K562 (cell line): ENCODE results near the gene XIRP1.

Source experiments
- CBFB ChIP-seq: sonication (generic); formaldehyde crosslinking; IDR thresholded peaks from 2 replicates; pipeline ENCODE4 v1.4.0; 2020; ENCODE audit warnings: mild to moderate bottlenecking, missing genetic modification reagents
- HSF4 ChIP-seq: fragments of 250-450 bp; sonication (Bioruptor Pico); IDR thresholded peaks from 2 replicates; pipeline ENCODE4 v2.1.2; 2022; ENCODE audit warnings: mild to moderate bottlenecking, moderate library complexity, borderline replicate concordance
- KHSRP ChIP-seq: fragments of 450-650 bp; IDR thresholded peaks from 2 replicates; pipeline ENCODE4 v1.6.1; 2017
- MTA3 ChIP-seq: fragments of 450-650 bp; formaldehyde crosslinking; IDR thresholded peaks from 2 replicates; pipeline ENCODE4 v1.6.1; 2017; ENCODE audit warnings: mild to moderate bottlenecking, borderline replicate concordance
- MYBL2 ChIP-seq, 2 experiments: fragments of 450-650 bp in 1 of 2; sonication (generic) in 1 of 2; formaldehyde crosslinking in 1 of 2; IDR thresholded peaks; 2 replicates each; pipeline versions ENCODE4 v1.6.1 to v1.8.1; 2017 to 2022; ENCODE audit warnings: borderline replicate concordance in 1 of 2, inconsistent platforms in 1 of 2, low read depth in 1 of 2, mild to moderate bottlenecking in 1 of 2, missing genetic modification reagents in 1 of 2, moderate library complexity in 1 of 2
- RCOR1 ChIP-seq, 2 experiments: IDR thresholded peaks; 2 replicates each; pipeline ENCODE4 v1.6.1; 2012; ENCODE audit warnings: low read depth in 2 of 2, low read length in 2 of 2, borderline replicate concordance in 1 of 2, improper control_type of control experiment in 1 of 2
- SIN3A ChIP-seq, 2 experiments: fragments of 150-350 bp in 1 of 2; IDR thresholded peaks; 2 replicates each; pipeline ENCODE4 v1.6.1; 2011 to 2016; ENCODE audit warnings: borderline replicate concordance in 2 of 2, low read depth in 2 of 2, low read length in 2 of 2, mild to moderate bottlenecking in 2 of 2, moderate library complexity in 2 of 2; ENCODE audit not compliant: control insufficient read depth in 1 of 2
- SMAD3 ChIP-seq: fragments of 450-650 bp; formaldehyde crosslinking; conservative IDR thresholded peaks from 2 replicates; pipeline ENCODE4 v1.4.0; 2020; ENCODE audit warnings: mild to moderate bottlenecking
- ZNF174 ChIP-seq: fragments of 250-450 bp; sonication (Bioruptor Pico); IDR thresholded peaks from 2 replicates; pipeline ENCODE4 v1.4.0; 2020; ENCODE audit warnings: mild to moderate bottlenecking
- ZNF79 ChIP-seq: fragments of 250-450 bp; sonication (Bioruptor Pico); IDR thresholded peaks from 2 replicates; pipeline ENCODE4 v1.4.0; 2020; ENCODE audit warnings: low read depth, mild to moderate bottlenecking, moderate library complexity
- TF ChIP-seq, protein P1 (sequence below), 2 experiments: fragments of 450-650 bp; formaldehyde crosslinking in 1 of 2; IDR thresholded peaks; 2 replicates each; pipeline versions ENCODE4 v1.4.0 to v1.6.1; 2014 to 2020; ENCODE audit warnings: mild to moderate bottlenecking in 2 of 2, borderline replicate concordance in 1 of 2, low read depth in 1 of 2
- TF ChIP-seq, protein P2 (sequence below), 3 experiments: IDR thresholded peaks in 2 of 3; conservative IDR thresholded peaks in 1 of 3; 2 replicates each; pipeline ENCODE4 v1.5.1; 2011 to 2012; ENCODE audit warnings: low read length in 3 of 3, mild to moderate bottlenecking in 3 of 3, control low read depth in 2 of 3, improper control_type of control experiment in 1 of 3, inconsistent platforms in 1 of 3, low read depth in 1 of 3, mixed read lengths in 1 of 3, moderate library complexity in 1 of 3; ENCODE audit not compliant: insufficient read depth in 2 of 3
- TF ChIP-seq, protein P3 (sequence below): fragments of 450-650 bp; conservative IDR thresholded peaks from 2 replicates; pipeline ENCODE4 v1.6.1; 2016; ENCODE audit warnings: missing genetic modification characterization, low read depth, mild to moderate bottlenecking, control low read depth, missing compliant biosample characterization
- TF ChIP-seq, protein P4 (sequence below): fragments of 250-450 bp; sonication (Bioruptor Pico); IDR thresholded peaks from 2 replicates; pipeline ENCODE4 v1.6.1; 2021; ENCODE audit warnings: mild to moderate bottlenecking

DNA sequence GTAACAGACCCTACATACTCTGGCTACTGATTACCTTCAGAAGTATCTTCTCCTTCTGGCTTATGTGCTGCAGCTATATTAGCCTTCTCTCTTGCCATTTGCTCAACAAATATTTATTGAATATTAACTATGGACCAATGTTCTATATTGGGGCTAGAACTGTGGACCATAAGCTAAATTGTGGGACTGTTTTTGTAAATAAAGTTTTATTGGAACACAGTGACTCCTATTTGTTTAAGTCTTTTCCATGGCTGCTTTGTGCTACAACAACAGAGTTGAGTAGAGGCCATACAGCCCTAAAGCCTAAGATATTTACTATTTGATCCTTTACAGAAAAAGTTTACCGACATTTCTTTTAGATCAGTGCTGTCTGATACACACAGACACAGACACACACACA lies 20.3 kb upstream of the XIRP1 start:
- no peak for TF ChIP-seq KHSRP
- no peak for TF ChIP-seq SIN3A (IDR thresholded peaks at IDR 0.05; ENCODE audit: borderline replicate concordance in 2 of 2, control insufficient read depth in 1 of 2, low read depth in 2 of 2, low read length in 2 of 2)
- TF ChIP-seq ZNF174 (CRISPR knock-in tag) = no peak
- TF ChIP-seq ZNF79 (CRISPR knock-in tag) = no peak
- TF ChIP-seq MYBL2 (IDR thresholded peaks at IDR 0.05; ENCODE audit: low read depth) = no peak
- no peak for TF ChIP-seq MYBL2 (CRISPR knock-in tag; IDR thresholded peaks at IDR 0.05; ENCODE audit: borderline replicate concordance)
- TF ChIP-seq, protein P1, sequence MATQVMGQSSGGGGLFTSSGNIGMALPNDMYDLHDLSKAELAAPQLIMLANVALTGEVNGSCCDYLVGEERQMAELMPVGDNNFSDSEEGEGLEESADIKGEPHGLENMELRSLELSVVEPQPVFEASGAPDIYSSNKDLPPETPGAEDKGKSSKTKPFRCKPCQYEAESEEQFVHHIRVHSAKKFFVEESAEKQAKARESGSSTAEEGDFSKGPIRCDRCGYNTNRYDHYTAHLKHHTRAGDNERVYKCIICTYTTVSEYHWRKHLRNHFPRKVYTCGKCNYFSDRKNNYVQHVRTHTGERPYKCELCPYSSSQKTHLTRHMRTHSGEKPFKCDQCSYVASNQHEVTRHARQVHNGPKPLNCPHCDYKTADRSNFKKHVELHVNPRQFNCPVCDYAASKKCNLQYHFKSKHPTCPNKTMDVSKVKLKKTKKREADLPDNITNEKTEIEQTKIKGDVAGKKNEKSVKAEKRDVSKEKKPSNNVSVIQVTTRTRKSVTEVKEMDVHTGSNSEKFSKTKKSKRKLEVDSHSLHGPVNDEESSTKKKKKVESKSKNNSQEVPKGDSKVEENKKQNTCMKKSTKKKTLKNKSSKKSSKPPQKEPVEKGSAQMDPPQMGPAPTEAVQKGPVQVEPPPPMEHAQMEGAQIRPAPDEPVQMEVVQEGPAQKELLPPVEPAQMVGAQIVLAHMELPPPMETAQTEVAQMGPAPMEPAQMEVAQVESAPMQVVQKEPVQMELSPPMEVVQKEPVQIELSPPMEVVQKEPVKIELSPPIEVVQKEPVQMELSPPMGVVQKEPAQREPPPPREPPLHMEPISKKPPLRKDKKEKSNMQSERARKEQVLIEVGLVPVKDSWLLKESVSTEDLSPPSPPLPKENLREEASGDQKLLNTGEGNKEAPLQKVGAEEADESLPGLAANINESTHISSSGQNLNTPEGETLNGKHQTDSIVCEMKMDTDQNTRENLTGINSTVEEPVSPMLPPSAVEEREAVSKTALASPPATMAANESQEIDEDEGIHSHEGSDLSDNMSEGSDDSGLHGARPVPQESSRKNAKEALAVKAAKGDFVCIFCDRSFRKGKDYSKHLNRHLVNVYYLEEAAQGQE (IDR thresholded peaks at IDR 0.05; ENCODE audit: borderline replicate concordance) = no peak
- TF ChIP-seq, protein P1 (CRISPR knock-in tag; IDR thresholded peaks at IDR 0.05; ENCODE audit: low read depth) = no peak
- TF ChIP-seq SMAD3 = no peak
- no peak for TF ChIP-seq HSF4 (CRISPR knock-in tag)
- no peak for TF ChIP-seq RCOR1 (IDR thresholded peaks at IDR 0.05; ENCODE audit: borderline replicate concordance in 1 of 2, low read depth in 2 of 2, low read length in 2 of 2)
- TF ChIP-seq MTA3 = no peak
- TF ChIP-seq, protein P2, sequence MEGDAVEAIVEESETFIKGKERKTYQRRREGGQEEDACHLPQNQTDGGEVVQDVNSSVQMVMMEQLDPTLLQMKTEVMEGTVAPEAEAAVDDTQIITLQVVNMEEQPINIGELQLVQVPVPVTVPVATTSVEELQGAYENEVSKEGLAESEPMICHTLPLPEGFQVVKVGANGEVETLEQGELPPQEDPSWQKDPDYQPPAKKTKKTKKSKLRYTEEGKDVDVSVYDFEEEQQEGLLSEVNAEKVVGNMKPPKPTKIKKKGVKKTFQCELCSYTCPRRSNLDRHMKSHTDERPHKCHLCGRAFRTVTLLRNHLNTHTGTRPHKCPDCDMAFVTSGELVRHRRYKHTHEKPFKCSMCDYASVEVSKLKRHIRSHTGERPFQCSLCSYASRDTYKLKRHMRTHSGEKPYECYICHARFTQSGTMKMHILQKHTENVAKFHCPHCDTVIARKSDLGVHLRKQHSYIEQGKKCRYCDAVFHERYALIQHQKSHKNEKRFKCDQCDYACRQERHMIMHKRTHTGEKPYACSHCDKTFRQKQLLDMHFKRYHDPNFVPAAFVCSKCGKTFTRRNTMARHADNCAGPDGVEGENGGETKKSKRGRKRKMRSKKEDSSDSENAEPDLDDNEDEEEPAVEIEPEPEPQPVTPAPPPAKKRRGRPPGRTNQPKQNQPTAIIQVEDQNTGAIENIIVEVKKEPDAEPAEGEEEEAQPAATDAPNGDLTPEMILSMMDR (IDR thresholded peaks at IDR 0.05 in 2 of 3, conservative IDR thresholded peaks at IDR 0.05 in 1 of 3; ENCODE audit: insufficient read depth in 2 of 3, low read depth in 1 of 3, low read length in 3 of 3) = no peak
- TF ChIP-seq, protein P3, sequence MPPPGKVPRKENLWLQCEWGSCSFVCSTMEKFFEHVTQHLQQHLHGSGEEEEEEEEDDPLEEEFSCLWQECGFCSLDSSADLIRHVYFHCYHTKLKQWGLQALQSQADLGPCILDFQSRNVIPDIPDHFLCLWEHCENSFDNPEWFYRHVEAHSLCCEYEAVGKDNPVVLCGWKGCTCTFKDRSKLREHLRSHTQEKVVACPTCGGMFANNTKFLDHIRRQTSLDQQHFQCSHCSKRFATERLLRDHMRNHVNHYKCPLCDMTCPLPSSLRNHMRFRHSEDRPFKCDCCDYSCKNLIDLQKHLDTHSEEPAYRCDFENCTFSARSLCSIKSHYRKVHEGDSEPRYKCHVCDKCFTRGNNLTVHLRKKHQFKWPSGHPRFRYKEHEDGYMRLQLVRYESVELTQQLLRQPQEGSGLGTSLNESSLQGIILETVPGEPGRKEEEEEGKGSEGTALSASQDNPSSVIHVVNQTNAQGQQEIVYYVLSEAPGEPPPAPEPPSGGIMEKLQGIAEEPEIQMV = no peak
- no peak for TF ChIP-seq CBFB (CRISPR knock-in tag)
- TF ChIP-seq, protein P4, sequence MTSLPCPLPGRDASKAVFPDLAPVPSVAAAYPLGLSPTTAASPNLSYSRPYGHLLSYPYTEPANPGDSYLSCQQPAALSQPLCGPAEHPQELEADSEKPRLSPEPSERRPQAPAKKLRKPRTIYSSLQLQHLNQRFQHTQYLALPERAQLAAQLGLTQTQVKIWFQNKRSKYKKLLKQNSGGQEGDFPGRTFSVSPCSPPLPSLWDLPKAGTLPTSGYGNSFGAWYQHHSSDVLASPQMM (CRISPR knock-in tag) = no peak
